K562 (cell line): ENCODE results near the gene SPATA25. TPM values are rescaled to one million over a fixed set of nuclear protein-coding genes. Genes with fewer than 3 reads are reported as not detected.

Experiments used
- ATAC-seq: fragments of 200-7000 bp; cut with Tn5 transposase; 3 replicates; pipeline ENCODE4 v1.9.1; 2020; ENCODE audit warnings: moderate library complexity
- BruUV-seq: library from RNA; stranded (reverse); fragments of 400-500 nt; replicated peaks from 2 replicates; lab custom pipeline; 2021; lab: Mats Ljungman, UMichigan
- CTCF ChIA-PET: fragments of 300-600 bp; formaldehyde crosslinking; extraction: SDS; loops from one replicate; lab custom pipeline; 2021; ENCODE audit warnings: low intra/inter-chr PET ratio; lab: Yijun Ruan, JAX
- POLR2A ChIA-PET: fragments of 300-600, 350-650 bp; sonication (Branson Sonifier 250); formaldehyde crosslinking; extraction: SDS; loops from one replicate; lab custom pipeline; 2021; ENCODE audit warnings: antibody characterized with exemption, inconsistent platforms; lab: Yijun Ruan, JAX
- DNase-seq, 4 experiments: peaks; one replicate each; pipeline versions ENCODE4 v3.0.0 to v3.0.0-alpha.2; 2011 to 2018; ENCODE audit warnings: low spot score in 3 of 4, mixed read lengths in 3 of 4; ENCODE audit errors: extremely low read depth in 1 of 4
- FAIRE-seq: peaks from 2 replicates; lab custom pipeline; 2011; peaks lifted over from hg19 to GRCh38; lab: Jason Lieb, UNC
- H2AFZ ChIP-seq: 2 replicates; pipeline ENCODE4 v1.6.0; 2011; ENCODE audit warnings: low read depth, low read length, control low read depth, inconsistent platforms
- H3K27ac ChIP-seq: fragments of 200-600 bp; 3 replicates; pipeline ENCODE4 v1.8.0; 2011; ENCODE audit warnings: low read depth, mild to moderate bottlenecking, control low read depth, inconsistent platforms, low read length, moderate library complexity, mixed read lengths; ENCODE audit errors: extremely low read depth
- H3K27me3 ChIP-seq, 2 experiments: fragments of 300-600 bp in 1 of 2; 2 replicates in 1 of 2; 3 replicates in 1 of 2; pipeline versions ENCODE4 v1.6.0 to v1.8.0; 2011; ENCODE audit warnings: inconsistent platforms in 2 of 2, low read length in 2 of 2, mild to moderate bottlenecking in 1 of 2, mixed read lengths in 1 of 2, moderate library complexity in 1 of 2; ENCODE audit not compliant: control insufficient read depth in 2 of 2, insufficient read depth in 2 of 2
- H3K36me3 ChIP-seq: fragments of 300-600 bp; 3 replicates; pipeline ENCODE4 v1.8.0; 2011; ENCODE audit warnings: mild to moderate bottlenecking, low read length, inconsistent platforms; ENCODE audit not compliant: control insufficient read depth, insufficient read depth
- H3K4me1 ChIP-seq, 2 experiments: fragments of 200-600 bp in 1 of 2; replicated peaks in 1 of 2; 2 replicates in 1 of 2; 3 replicates in 1 of 2; pipeline versions ENCODE4 v1.5.1 to v1.8.0; 2011; ENCODE audit warnings: inconsistent platforms in 2 of 2, low read length in 2 of 2, mild to moderate bottlenecking in 1 of 2, mixed read lengths in 1 of 2, moderate library complexity in 1 of 2; ENCODE audit not compliant: control insufficient read depth in 2 of 2, insufficient read depth in 2 of 2
- H3K4me2 ChIP-seq: 2 replicates; pipeline ENCODE4 v1.6.1; 2011; ENCODE audit warnings: low read length, control low read depth, inconsistent platforms, mixed read lengths; ENCODE audit not compliant: insufficient read depth
- H3K4me3 ChIP-seq: fragments of 200-600 bp; sonication (generic), shearing (Covaris generic); 2 replicates; pipeline ENCODE4 v1.5.1; 2016; ENCODE audit warnings: control low read depth, inconsistent platforms
- H3K79me2 ChIP-seq: fragments of 200-600 bp; 3 replicates; pipeline ENCODE4 v1.8.0; 2011; ENCODE audit warnings: low read length, inconsistent platforms; ENCODE audit not compliant: control insufficient read depth, insufficient read depth
- H3K9ac ChIP-seq, 2 experiments: 2 replicates each; pipeline versions ENCODE4 v1.6.0 to v1.6.1; 2011; ENCODE audit warnings: low read depth in 2 of 2, low read length in 2 of 2, control low read depth in 1 of 2, inconsistent platforms in 1 of 2, mild to moderate bottlenecking in 1 of 2, mixed read lengths in 1 of 2; ENCODE audit not compliant: insufficient read depth in 1 of 2
- H3K9me1 ChIP-seq: one replicate; pipeline ENCODE4 v1.6.0; 2011; ENCODE audit warnings: inconsistent platforms, mild to moderate bottlenecking, low read length, moderate library complexity; ENCODE audit not compliant: control insufficient read depth, insufficient read depth
- H3K9me3 ChIP-seq: replicated peaks from 2 replicates; pipeline ENCODE4 v1.5.1; 2011; ENCODE audit warnings: low read depth, low read length, inconsistent platforms; ENCODE audit not compliant: control insufficient read depth, insufficient read depth
- H4K20me1 ChIP-seq: replicated peaks from 2 replicates; pipeline ENCODE4 v1.6.1; 2011; ENCODE audit warnings: low read length, inconsistent platforms, mixed read lengths; ENCODE audit not compliant: control insufficient read depth, insufficient read depth
- CREB1 ChIP-seq, 2 experiments: sonication (generic) in 1 of 2; formaldehyde crosslinking in 1 of 2; IDR thresholded peaks; 2 replicates each; pipeline versions ENCODE4 v1.6.1 to v1.8.0; 2012 to 2022; ENCODE audit warnings: inconsistent platforms in 1 of 2, mild to moderate bottlenecking in 1 of 2, missing genetic modification reagents in 1 of 2, moderate library complexity in 1 of 2
- DACH1 ChIP-seq: fragments of 450-650 bp; IDR thresholded peaks from 2 replicates; pipeline ENCODE4 v1.6.1; 2018; ENCODE audit not compliant: partially characterized antibody
- FOXK1 ChIP-seq: sonication (generic); formaldehyde crosslinking; IDR thresholded peaks from 2 replicates; pipeline ENCODE4 v1.8.0; 2022; ENCODE audit warnings: missing genetic modification reagents, mild to moderate bottlenecking, borderline replicate concordance
- GATAD2A ChIP-seq: fragments of 450-650 bp; IDR thresholded peaks from 2 replicates; pipeline ENCODE4 v1.6.1; 2017
- HLTF ChIP-seq: fragments of 450-650 bp; IDR thresholded peaks from 2 replicates; pipeline ENCODE4 v1.6.1; 2016
- HOXB6 ChIP-seq: fragments of 250-450 bp; sonication (Bioruptor Pico); IDR thresholded peaks from 2 replicates; pipeline ENCODE4 v1.5.1; 2022; ENCODE audit warnings: mild to moderate bottlenecking, borderline replicate concordance
- JUND ChIP-seq, 2 experiments: IDR thresholded peaks; 2 replicates in 1 of 2; 3 replicates in 1 of 2; pipeline ENCODE4 v1.6.1; 2011; ENCODE audit warnings: borderline replicate concordance in 2 of 2, low read depth in 2 of 2, low read length in 2 of 2, improper control_type of control experiment in 1 of 2, missing biosample characterization in 1 of 2, missing genetic modification characterization in 1 of 2, missing genetic modification reagents in 1 of 2
- KDM1A ChIP-seq, 2 experiments: fragments of 450-650 bp; IDR thresholded peaks; 2 replicates each; pipeline ENCODE4 v1.6.1; 2016; ENCODE audit warnings: mild to moderate bottlenecking in 2 of 2
- RNF219 ChIP-seq: fragments of 250-450 bp; sonication (Bioruptor Pico); IDR thresholded peaks from 2 replicates; pipeline ENCODE4 v1.5.0; 2022; ENCODE audit warnings: mild to moderate bottlenecking
- TRIM24 ChIP-seq, 2 experiments: fragments of 450-650 bp; IDR thresholded peaks; 2 replicates each; pipeline ENCODE4 v1.6.1; 2016
- XRCC5 ChIP-seq: fragments of 200-400 bp; formaldehyde crosslinking; IDR thresholded peaks from 2 replicates; pipeline ENCODE4 v1.6.1; 2017; ENCODE audit warnings: low read depth, mild to moderate bottlenecking, low read length
- ZNF121 ChIP-seq: sonication (generic); formaldehyde crosslinking; conservative IDR thresholded peaks from 2 replicates; pipeline ENCODE4 v1.8.0; 2022; ENCODE audit warnings: missing genetic modification reagents
- ZNF644 ChIP-seq: fragments of 200-800 bp; sonication (Bioruptor generic); IDR thresholded peaks from 2 replicates; pipeline ENCODE4 v1.6.1; 2016; ENCODE audit warnings: low read depth, missing genetic modification characterization, missing compliant biosample characterization
- WGBS: fragments of 100-300 bp; shearing (Covaris generic); methylation state at CpG from one replicate; pipeline ENCODE4 v1.1.6; 2016; ENCODE audit warnings: low coverage, mixed read lengths; ENCODE audit not compliant: insufficient coverage; ENCODE audit errors: missing lambda C conversion rate; 5-methylcytosine and 5-hydroxymethylcytosine counted together
- in situ Hi-C: fragments of 300-500 bp; cut with MboI; formaldehyde crosslinking; loops from 4 replicates; pipeline ENCODE4 v1.15.0; 2018; ENCODE audit warnings: inconsistent platforms, mixed read lengths
- intact Hi-C: fragments of 100-400 bp; cut with micrococcal nuclease; formaldehyde crosslinking; loops from 2 replicates; pipeline ENCODE4 v1.14.2; 2022
- polyA plus RNA-seq, 8 experiments: library from polyadenylated mRNA; depleted of rRNA in 4 of 8; stranded (reverse) in 5 of 8; unstranded in 3 of 8; fragments of >200 nt; fragmentation: Nextera tagmentation in 2 of 8; fragmentation: Illumina TruSeq in 1 of 8; extraction: Ambion mirVana in 2 of 8; extraction: Trizol in 1 of 8; gene quantifications; 2 replicates each; pipeline versions ENCODE4 v1.2.1 to v1.2.3, GENCODE V29; 2011 to 2014; ENCODE audit warnings: inconsistent platforms in 1 of 8, missing spikeins in 1 of 8
- total RNA-seq, 7 experiments: library from RNA; depleted of rRNA in 6 of 7; stranded (reverse); fragments of >200 nt in 6 of 7; fragmentation: Illumina TruSeq in 2 of 7; extraction: Trizol in 2 of 7; gene quantifications; 2 replicates each; pipeline versions ENCODE4 v1.2.1 to v1.2.3, GENCODE V29; 2011 to 2021; ENCODE audit warnings: low replicate concordance in 1 of 7
- TF ChIP-seq, protein P1 (sequence below): fragments of 250-450 bp; sonication (Bioruptor Pico); IDR thresholded peaks from 2 replicates; pipeline ENCODE4 v1.8.0; 2022; ENCODE audit warnings: inconsistent platforms
- TF ChIP-seq, protein P2 (sequence below): fragments of 450-650 bp; IDR thresholded peaks from 2 replicates; pipeline ENCODE4 v1.6.1; 2016

The SPATA25 gene
- total and polyA plus RNA-seq, 9 of the 15 experiments (the other 6 are each of a cell fraction or from before 2014, with no cell fraction given), result 0.21 to 0.95 (median 0.53) TPM; not detected in 3

GRCh38 chr20:45860560-45861220 is 26.7 kb downstream of the SPATA25 start:
- ChIA-PET CTCF (no interaction called here), POLR2A (interaction anchor here (0.7 to 1.1 kb wide), 3 partner anchors 24 to 109 kb away, joined by 3 read pairs; partner anchors contain the start of genes CTSA and NEURL2)
- no peaks in the 10 kb centered on the region for H3K27me3 ChIP-seq
- H3K9me1 ChIP-seq, result no peaks in the 10 kb centered on the region
- H3K36me3 ChIP-seq, result no peaks in the 10 kb centered on the region
- FAIRE-seq (no peak), ATAC-seq (no peak), DNase-seq (peak in 1 of 4 experiments; percentile 36)
- H3K9me3 ChIP-seq, result no peaks in the 10 kb centered on the region
- H4K20me1 ChIP-seq, result no peaks in the 10 kb centered on the region
- no peak overlapping the region for H3K4me3 ChIP-seq
- H3K9ac ChIP-seq, result no peak overlapping the region
- in situ Hi-C loops, result no loop called here
- H3K4me1 ChIP-seq, result peaks cover 17 to 28% of the 10 kb centered on the region in 2 experiments
- intact Hi-C loops, result no loop called here
- no peak overlapping the region for H3K4me2 ChIP-seq
- no peak overlapping the region for H3K27ac ChIP-seq
- WGBS, result 22% methylated on average over 7 of the region's 7 CpGs
- BruUV-seq, result no TSS peak
- H2AFZ ChIP-seq, result no peak overlapping the region
- H3K79me2 ChIP-seq, result peaks cover 23% of the 10 kb centered on the region
- TF ChIP-seq, protein P1, sequence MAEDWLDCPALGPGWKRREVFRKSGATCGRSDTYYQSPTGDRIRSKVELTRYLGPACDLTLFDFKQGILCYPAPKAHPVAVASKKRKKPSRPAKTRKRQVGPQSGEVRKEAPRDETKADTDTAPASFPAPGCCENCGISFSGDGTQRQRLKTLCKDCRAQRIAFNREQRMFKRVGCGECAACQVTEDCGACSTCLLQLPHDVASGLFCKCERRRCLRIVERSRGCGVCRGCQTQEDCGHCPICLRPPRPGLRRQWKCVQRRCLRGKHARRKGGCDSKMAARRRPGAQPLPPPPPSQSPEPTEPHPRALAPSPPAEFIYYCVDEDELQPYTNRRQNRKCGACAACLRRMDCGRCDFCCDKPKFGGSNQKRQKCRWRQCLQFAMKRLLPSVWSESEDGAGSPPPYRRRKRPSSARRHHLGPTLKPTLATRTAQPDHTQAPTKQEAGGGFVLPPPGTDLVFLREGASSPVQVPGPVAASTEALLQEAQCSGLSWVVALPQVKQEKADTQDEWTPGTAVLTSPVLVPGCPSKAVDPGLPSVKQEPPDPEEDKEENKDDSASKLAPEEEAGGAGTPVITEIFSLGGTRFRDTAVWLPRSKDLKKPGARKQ, result no peak
- TF ChIP-seq RNF219 (CRISPR knock-in tag), result no peak
- no peak for TF ChIP-seq HLTF
- TF ChIP-seq KDM1A (IDR thresholded peaks at IDR 0.05), result 0 out of 4 replicates have a peak, but pooled peaks have one; percentile 23 to 24
- TF ChIP-seq, protein P2, sequence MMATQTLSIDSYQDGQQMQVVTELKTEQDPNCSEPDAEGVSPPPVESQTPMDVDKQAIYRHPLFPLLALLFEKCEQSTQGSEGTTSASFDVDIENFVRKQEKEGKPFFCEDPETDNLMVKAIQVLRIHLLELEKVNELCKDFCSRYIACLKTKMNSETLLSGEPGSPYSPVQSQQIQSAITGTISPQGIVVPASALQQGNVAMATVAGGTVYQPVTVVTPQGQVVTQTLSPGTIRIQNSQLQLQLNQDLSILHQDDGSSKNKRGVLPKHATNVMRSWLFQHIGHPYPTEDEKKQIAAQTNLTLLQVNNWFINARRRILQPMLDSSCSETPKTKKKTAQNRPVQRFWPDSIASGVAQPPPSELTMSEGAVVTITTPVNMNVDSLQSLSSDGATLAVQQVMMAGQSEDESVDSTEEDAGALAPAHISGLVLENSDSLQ, result peak; percentile 75
- no peak for TF ChIP-seq TRIM24 (IDR thresholded peaks at IDR 0.05)
- no peak for TF ChIP-seq HOXB6
- peak; percentile 70; the same call in 1 of the 2 replicates for TF ChIP-seq JUND (IDR thresholded peaks at IDR 0.05; ENCODE audit: borderline replicate concordance, low read depth, low read length)
- TF ChIP-seq JUND (tag; IDR thresholded peaks at IDR 0.05; ENCODE audit: borderline replicate concordance, low read depth, low read length), result peak; percentile 19; the same call in 1 of the 3 replicates
- peak; percentile 34; the same call in 1 of the 2 replicates for TF ChIP-seq CREB1 (IDR thresholded peaks at IDR 0.05)
- no peak for TF ChIP-seq CREB1 (CRISPR knock-in tag; IDR thresholded peaks at IDR 0.05)
- TF ChIP-seq ZNF644 (tag), result no peak
- TF ChIP-seq DACH1, result no peak
- no peak for TF ChIP-seq GATAD2A
- TF ChIP-seq FOXK1, result no peak
- no peak for TF ChIP-seq XRCC5
- TF ChIP-seq ZNF121, result no peak
